Islet precursor cell (in vitro differentiated cells): ENCODE measurements around the gene SETSIP.
"Not testable (repeated sequence)": the region's sequence is repeated elsewhere in the genome, so short reads cannot be mapped to it uniquely, and the experiment has no call there.

Experiments used
- DNase-seq: peaks from one replicate; pipeline ENCODE4 v3.0.0-alpha.2; 2018

SETSIP gene

DNA sequence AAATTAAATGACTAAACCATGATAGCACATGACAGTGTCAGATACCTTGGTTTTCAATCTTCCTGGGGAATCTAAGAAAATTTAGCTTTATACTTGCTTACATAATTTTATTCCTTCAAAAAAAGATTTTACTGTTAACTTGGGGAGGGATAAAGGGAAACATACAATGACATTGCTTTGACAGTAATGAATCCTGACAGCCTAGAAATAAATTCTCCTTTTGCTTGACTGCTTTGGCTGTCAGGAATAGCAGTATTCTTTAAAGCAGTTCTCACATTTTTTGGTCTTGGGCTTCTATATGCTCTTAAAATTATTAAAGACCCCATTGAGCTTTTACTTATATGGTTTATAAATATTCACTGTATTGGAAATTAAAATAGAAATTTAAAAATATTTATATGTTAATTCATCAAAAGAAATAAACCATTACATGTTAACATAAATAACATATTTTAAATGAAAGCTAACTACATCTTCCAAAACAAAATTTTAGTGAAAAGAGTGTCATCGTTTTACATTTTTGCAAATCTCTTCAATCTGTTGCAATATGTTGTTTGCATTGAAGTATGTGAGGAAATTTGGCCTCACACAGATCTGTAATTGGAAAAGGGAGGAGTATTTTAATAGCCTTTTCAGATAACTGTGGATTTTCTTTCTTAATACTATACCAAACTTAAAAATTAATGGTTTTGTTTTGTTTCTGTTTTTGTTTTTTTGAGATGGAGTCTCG, 29.3 kb downstream of the SETSIP start:
- DNase-seq: no peak

DNA sequence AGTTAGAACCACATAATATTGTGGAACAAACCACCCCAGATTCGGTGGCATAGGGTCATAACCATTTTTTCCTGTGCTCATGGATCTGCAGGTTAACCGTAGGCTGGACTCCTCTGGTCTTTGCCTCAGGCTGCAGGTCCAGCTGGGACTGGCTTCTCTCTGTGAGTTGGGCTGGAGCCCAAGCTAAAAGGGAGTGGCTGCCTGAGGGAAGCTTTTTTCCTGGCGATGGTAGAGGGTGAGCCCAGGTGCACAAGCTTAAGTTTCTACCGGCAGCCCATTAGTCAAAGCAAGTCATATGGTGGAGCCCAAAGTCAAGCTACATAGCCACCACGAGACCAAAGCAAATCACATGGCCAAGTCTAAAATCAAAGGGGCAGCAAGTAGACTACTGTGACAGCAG, 31.6 kb downstream of the SETSIP start:
- peak; percentile 67 for DNase-seq

DNA sequence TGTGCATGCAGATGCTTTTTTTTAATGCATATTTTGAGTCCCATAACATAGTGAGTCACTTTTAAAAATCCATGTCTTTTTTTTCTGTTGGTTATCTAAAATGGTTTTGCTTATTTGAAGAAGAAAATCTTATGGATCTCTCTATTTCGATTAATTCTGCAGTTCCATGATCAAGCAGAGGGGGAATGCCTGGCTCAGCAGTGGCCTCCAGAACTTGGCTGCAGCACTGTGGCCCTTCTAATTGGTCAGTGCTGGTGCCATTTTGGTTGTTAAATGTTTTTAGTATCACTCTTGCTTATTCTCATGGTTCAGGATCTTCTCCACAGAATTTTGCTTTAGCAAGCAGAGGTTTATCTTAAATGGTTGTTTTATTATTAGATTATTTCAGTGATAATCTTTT, 34.2 kb downstream of the SETSIP start:
- DNase-seq: no peak

DNA sequence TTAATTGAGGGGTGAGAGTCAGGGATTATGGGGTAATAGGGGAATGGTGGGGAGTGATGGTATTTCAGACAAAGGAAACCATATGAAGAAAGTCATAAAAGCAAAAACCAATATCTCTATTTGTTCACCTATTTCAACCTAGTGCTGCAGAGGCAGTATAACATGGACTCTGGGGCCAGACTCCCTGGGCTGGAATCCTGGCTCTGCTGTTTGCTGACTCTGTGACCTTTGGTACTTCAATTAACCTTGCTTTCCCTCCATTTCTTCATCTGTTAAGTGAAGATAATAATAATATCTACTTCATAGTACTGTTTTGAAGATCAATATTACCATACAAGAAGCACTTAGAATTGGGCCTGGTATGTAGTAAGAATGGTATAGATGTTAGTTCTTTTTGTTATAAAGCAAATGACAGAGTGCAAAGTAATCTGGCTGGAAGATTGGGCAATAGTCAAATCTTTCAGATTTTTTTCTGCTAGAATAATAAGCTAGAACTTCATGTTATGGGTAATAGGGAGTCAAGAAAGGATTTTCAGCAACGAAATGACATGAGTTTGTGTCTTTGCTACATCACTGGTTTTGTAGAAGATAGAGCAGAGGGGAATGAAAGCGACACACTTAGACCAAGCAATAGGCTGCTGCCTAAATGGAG, 36.4 kb downstream of the SETSIP start:
- DNase-seq: no peak

DNA sequence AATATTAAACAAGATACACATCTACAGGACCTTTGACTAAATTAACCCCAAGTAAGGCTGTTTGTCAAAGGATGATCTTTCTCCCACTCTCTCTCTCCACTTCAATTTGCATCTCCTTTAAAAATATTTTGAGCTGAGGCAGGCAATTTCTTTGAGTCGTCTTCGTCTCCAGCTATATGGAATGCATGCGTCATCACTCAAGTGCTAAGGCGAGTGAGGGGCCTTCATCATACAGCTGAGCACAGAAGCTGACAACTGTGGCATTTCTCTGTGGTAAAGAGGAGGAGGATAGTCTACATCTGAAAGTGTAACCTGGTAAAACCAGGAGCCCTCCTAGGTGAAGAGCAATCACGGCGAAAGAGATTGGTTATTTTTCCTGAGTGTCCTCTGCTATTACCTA, 37.8 kb downstream of the SETSIP start:
- DNase-seq: peak; percentile 77

DNA sequence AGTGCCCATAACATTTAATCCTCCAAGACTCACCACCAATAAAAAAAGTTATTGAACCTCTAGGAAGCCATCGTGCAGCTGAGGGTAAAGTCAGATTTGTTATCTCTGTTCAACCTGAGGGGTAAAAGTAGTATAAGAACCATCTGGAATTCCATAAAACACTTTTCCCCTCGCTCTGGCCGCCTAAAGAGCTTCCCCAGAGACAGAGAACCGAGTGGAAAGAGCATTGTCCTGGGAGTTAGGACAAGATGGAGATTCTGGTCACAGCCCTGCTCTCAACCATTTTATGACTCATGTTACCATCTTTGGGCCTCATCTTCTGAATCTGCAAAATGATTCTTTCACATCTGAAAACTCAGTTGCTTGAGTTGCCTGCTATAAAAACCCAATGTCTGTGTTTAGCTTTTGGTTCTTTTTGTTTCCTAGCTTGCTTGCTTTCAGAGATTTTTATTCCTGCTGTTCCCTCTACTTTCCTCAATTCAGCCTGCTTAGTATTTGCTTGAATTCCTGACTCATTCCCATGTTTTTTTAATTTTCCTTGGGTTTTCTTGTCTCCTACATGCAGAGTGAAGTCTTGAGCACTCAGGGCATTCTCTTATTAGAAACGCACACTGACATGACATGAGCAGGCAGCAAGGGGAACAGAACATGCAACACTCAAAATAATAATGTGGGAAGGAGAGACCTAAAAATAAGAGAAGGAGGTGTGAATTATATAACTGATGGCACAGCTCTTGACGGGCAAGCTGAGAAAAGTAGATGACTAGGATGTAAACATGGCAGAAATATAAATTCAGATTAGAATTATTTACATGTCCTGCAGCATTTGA, 43.7 kb downstream of the SETSIP start:
- DNase-seq: no peak

DNA sequence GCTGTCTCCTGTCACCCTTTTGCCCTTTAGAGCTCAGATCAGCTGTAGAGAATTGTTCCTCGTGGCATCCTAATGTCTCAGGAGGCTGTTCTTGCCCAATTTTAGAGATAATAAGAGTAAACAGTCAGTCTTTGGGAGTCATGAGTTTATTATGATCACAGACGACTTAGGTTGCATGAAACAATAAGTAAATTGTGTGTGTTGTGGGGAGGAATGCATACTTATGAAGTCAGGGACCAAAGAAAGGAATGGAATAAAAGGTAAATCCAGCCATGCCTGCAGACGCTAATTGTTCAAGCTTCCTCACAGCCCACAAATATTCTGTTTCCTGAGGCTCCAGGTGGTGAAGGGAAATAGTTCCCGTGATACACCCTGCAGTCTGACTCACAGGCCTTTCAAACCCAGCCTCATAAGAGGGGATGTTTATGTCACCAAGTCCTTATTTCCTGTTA, 44.5 kb downstream of the SETSIP start:
- peak; percentile 85 for DNase-seq

DNA sequence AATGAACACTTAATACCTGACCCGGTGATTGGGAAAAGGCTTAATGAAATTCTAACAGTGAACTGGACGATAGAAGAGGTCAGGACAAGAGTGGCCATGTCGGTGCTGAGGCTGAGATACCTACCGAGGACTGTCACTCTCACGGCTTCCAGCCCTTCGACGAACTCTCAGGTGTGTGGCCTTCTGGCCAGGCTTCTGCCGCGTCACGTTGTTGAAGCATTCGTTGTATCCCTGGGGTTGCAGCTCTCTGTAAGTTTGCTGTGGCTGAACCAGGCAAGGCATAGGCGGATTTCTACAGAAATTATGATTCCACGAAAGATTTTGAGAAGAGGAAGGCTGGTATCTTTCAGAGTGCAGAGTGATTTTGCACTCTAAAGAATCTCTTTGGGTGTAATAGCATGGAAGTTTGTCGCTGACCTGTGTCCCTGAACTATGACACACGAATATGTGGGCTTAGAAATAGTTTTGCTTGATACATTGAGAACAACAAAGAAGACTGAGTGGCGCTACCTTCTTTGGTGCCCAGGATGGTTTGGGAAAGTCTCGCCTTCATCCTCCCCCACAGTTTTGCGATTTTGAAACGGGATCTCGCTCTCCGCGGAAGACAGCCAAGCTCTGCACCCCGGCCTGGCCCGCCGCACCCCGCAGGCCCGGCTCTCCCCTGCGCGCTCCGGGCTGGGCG, 45.8 kb downstream of the SETSIP start:
- no peak for DNase-seq

DNA sequence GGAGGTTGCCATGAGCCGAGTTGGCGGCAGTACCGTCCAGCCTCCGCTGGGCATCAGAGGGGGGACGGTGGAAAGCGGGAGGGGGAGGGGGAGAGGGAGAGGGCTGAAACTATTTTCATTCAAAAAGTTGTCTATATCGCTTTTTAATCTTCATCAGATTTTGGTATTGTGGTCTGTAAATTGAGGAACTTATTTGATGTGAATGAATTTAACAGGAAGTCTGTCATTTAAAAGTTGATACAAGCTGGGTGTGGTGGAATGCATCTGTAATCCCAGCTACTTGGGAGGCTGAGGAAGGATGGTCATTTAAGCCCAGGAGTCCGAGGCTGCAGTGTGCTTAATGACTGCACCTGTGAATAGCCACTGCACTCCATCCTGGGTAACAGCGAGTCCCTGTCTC, 48.4 kb downstream of the SETSIP start:
- no peak for DNase-seq

DNA sequence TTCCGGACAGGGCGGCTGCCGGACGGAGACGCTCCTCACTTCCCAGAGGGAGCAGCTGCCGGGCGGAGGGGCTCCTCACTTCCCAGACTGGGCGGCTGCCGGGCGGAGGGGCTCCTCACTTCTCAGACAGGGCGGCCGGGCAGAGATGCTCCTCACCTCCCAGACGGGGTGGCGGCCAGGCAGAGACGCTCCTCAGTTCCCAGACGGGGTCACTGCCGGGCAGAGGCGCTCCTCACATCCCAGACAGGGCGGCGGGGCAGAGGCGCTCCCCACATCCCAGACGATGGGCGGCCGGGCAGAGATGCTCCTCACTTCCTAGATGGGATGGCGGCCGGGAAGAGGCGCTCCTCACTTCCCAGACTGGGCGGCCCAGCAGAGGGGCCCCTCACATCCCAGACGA, 49.2 kb downstream of the SETSIP start:
- DNase-seq: not testable (repeated sequence)
